ES-I3 (cell line): ENCODE measurements around the gene SHC2.

ENCODE experiments used
- H3K36me3 ChIP-seq: 2 replicates; pipeline ENCODE4 v1.6.1; 2013; ENCODE audit warnings: mild to moderate bottlenecking, low read length, control low read depth, moderate library complexity; ENCODE audit not compliant: insufficient read depth
- H3K4me1 ChIP-seq: 2 replicates; pipeline ENCODE4 v1.6.1; 2013; ENCODE audit warnings: mild to moderate bottlenecking, control low read depth, low read length; ENCODE audit not compliant: insufficient read depth
- H3K9ac ChIP-seq: 2 replicates; pipeline ENCODE4 v1.6.1; 2013; ENCODE audit warnings: low read depth, mild to moderate bottlenecking, low read length, moderate library complexity
- H3K9me3 ChIP-seq: 2 replicates; pipeline ENCODE4 v1.6.1; 2013; ENCODE audit warnings: mild to moderate bottlenecking, low read length, moderate library complexity; ENCODE audit not compliant: control insufficient read depth, insufficient read depth

SHC2 gene

DNA sequence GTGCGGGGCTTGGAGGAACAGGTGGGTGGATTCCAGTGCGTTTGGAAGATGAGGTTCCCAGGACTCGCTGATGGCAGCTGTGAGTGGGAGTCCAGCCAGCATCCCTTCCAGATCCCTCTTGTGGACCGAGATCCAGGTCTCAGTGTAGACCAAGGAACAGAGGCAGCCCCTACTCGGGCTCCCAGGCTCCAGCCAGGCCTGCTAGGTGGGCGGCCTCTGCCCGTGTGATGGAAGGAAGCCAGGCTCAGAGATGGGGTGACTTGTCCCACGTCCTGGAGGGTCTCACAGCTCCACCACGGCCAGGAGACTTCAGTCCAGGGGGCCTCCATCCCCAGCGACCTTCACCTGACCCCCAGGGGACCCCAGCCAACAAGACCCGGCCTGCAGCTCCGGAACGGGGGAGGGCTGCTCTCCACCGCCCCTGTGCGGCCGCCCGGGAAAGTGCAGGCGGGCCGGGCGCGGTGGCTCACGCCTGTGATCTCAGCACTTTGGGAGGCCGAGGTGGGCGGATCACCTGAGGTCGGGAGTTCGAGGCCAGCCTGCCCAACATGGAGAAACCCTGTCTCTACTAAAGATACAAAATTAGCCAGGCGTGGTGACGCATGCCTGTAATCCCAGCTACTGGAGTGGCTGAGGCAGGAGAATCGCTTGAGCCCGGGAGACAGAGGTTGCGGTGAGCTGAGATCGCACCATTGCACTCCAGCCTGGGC, 34.7 kb upstream of the SHC2 start:
- H3K9me3 ChIP-seq, result no peaks in the 10 kb centered on the region

DNA sequence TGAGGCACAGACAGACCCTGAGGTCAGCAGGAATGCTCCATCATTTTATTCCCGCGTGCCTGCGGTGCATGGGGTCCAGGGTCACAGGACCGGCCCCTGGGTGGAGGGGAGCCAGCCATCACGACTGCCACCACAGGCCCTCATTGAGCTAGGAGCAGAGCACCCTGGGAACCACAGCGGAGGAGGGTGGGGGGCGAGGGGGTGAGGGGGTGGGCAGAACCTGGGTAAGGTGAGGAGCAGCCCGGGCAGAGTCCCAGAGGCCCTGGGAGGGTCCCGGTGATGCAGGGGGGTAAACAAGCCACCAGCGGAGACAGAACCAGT, 34.2 kb upstream of the SHC2 start:
- Histone ChIP-seq H3K9me3 (no peaks in the 10 kb centered on the region), H3K36me3 (no peaks in the 10 kb centered on the region), H3K9ac (no peak overlapping the region), H3K4me1 (no peaks in the 10 kb centered on the region; the same call in 1 of the 2 replicates)

More for the DNA sequence above, 34.7 kb upstream of the SHC2 start:
- no peaks in the 10 kb centered on the region for H3K36me3 ChIP-seq
- H3K9ac ChIP-seq, result peak overlapping the region; percentile 31; the same call in 1 of the 2 replicates
- H3K4me1 ChIP-seq, result no peaks in the 10 kb centered on the region; the same call in 1 of the 2 replicates

DNA sequence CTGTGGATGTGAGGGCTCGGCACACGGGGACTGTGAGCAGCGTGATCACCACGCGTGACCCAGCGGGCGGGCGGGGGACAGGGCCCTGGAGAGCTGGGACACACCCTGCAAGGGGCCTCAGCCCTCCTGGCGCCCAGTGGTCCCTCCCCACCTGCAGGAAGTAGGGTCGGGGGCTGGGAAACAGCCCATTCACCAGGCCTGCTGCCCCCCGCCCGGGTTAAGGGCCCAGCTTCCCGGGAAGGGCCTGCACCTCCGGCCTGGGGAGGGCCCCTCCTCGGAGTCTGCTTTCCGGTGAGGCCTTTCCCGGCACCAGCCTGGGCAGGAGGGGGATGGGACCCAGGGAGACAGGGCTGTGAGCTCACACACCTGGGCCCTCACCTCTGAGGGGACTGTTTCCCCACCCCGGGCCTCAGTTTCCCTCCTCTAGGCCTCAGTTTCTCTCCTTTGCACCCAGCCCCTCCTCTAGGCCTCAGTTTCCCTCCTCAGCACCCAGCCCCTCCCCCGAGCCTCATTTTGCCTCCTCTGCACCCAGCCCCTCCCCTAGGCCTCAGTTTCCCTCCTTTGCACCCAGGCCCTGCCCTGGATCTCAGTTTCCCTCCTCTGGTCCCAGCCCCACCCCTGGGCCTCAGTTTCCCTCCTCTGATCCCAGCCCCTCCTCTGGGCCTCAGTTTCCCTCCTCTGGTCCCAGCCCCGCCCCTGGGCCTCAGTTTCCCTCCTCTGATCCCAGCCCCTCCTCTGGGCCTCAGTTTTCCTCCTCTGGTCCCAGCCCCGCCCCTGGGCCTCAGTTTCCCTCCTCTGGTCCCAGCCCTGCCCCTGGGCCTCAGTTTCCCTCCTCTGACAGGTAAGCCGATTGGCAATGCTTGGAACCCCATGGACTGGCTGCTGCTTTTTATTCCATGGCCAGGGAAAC, 33.6 kb upstream of the SHC2 start:
- no peaks in the 10 kb centered on the region for H3K9me3 ChIP-seq
- no peaks in the 10 kb centered on the region; the same call in 1 of the 2 replicates for H3K4me1 ChIP-seq
- H3K36me3 ChIP-seq, result no peaks in the 10 kb centered on the region
- no peak overlapping the region for H3K9ac ChIP-seq

DNA sequence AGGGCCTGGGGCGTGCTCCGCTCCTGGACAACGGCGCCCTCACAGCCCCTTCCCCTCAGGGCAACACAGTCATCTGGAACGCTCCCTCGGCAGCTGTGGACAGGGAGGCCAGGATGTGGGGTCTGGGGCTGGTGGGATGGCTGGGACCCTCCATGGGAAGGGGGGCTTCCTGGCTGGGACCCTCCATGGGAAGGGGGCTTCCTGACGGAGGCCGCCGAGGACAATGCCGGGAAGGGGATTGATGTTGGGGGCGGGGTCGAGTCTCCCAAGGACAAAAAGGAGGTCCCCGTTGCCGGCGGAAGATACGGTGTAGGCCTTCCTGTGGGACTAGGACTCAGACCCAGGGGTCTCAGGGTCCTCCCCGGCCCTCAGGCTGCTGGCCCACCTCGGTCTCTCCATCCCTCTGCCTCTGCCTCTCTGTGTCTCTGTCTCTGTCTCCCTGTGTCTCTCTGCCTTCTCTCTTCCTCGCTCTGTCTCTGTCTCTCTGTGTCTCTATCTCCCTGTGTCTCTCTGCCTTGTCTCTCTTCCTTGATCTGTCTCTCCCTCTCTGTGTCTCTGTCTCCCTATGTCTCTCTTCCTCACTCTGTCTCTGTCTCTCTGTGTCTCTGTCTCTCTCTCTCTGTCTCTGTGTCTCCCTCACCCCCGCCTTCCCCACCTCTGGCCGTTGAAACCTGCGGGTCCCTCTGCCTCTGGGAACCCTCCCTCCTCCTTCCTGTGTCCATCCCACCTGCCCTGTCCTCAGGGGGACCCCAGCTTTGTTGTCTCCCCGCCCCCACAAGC, 32.7 kb upstream of the SHC2 start:
- Histone ChIP-seq H3K36me3 (no peaks in the 10 kb centered on the region), H3K9ac (no peak overlapping the region), H3K9me3 (no peaks in the 10 kb centered on the region), H3K4me1 (no peaks in the 10 kb centered on the region; the same call in 1 of the 2 replicates)

DNA sequence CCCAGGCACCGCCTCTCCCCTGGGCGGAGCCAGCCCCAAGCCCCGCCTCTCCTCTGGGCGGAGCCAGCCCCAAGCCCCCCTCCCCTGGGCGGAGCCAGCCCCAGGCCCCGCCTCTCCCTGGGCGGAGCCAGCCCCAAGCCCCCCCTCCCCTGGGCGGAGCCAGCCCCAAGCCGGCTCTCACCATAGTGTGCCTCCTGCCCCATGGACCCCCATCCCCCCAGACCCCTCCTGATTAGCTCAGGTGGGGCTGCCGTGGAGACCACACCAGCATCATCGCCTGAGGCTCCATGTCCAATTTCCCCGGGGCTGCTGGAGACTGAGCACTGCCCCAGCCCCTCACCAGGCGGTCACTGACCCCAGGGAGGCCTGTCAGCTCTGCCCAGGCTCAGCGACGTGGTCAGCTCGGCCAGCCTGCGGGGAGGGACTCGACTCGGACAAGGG, 31.3 kb upstream of the SHC2 start:
- Histone ChIP-seq H3K9me3 (no peaks in the 10 kb centered on the region), H3K36me3 (no peaks in the 10 kb centered on the region), H3K9ac (no peak overlapping the region), H3K4me1 (no peaks in the 10 kb centered on the region; the same call in 1 of the 2 replicates)

DNA sequence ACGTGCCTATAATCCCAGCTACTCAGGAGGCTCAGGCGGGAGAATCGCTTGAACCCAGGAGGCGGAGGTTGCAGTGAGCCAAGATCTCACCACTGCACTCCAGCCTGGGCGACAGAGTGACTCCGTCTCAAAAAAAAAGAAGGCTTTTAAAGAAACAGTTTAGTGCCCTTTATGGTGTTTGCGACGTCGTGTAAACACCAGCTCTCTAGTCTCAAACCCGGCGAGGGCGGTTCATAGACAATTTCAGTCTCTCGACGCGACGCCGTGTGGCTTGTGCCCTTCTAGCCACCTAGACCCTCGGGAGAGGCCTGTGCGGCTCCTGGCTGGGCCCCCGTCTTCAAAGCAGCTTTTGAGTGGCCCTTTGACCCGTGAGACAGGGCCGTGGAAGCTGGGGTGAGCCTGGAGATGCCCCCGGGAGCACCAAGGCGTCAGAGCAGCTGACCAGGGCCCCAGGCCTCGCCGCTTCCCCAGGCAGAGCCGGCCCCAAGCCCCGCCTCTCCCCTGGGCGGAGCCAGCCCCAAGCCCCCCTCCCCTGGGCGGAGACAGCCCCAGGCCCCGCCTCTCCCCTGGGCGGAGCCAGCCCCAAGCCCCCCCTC, 30.4 kb upstream of the SHC2 start:
- no peak overlapping the region; the same call in 1 of the 2 replicates for H3K9ac ChIP-seq
- no peaks in the 10 kb centered on the region for H3K36me3 ChIP-seq
- no peaks in the 10 kb centered on the region for H3K9me3 ChIP-seq
- H3K4me1 ChIP-seq, result peaks cover under 1% of the 10 kb centered on the region; the same call in 1 of the 2 replicates

DNA sequence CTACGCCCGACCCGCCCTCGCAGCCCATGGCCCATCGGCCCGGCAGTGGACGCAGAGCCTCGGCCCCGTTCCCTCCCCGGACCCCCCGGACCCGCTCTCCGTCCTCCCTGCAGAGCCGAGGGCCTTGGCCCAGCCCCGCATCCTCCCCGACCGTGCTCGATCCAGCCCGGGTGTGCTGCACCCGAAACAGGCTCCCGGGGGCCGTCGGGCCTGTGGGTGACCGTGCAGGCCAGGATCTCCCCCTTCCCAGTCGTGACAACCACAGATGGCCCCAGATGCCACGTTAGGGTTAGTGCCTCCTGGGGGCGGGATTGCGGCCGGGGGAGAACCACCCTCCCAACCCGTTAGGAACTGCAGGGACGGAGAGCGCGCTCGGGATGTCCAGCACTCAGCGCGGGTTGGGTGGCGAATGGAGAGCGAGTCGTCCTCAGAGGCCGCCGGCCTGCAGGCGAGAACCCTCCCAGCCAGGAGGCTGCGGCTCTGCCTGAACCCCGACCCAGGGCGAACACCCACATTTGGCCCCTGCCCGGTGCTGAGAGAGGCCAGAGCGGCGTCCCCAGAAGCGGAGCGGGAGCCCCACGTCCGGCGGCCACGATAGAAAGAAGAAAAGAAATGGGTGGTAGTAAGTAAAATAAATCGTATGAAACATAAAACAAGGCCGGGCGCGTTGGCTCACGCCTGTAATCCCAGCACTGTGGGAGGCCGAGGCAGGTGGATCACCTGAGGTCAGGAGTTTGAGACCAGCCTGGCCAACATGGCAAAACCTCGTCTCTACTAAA, 28.8 kb upstream of the SHC2 start:
- Histone ChIP-seq H3K4me1 (peaks cover 5% of the 10 kb centered on the region; the same call in 1 of the 2 replicates), H3K9ac (peak overlapping the region; percentile 98), H3K9me3 (no peaks in the 10 kb centered on the region), H3K36me3 (no peaks in the 10 kb centered on the region)

DNA sequence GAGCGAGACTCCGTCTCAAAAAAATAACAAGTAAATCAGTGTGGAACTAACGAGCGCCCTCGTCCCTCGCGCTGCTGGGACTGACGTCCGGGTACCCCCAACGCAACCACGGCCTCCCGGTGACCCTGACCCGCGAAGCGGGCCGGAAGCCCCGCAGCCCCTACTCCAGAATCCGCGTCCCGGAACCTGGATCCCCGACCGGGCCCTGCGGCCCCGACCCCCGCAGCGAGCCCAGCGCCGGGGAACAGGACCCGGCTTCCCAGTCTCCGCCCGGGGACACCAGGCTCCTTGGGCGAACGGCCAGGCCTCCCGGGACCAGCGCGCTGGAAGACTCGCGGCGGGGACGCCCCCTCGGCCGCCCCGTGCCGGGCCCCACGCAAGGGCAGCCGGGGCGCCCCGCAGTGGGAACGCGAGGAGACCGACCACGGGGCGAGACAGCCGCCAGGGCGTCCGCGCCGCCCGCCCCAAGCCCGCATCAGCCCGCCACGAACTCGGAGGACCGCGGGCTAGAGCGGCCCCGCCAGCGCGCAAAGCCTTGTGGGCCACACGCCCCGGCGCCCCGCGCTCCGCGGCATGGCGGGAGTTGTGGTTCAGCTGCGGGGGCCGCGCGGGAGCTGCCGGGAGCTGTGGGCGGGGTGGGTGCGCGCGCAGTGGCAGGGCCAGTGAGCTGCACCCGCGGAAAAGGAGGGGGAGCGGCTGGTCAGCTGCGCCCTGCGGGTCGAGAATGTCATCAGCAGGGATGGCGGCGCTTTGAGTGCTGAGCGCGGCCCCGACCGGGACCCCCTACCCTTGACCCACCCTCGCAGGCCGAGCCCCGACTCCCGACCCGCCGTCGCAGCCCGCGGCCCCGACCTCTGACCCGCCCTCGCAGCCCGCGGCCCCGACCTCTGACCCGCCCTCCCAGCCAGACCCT, 27.9 kb upstream of the SHC2 start:
- H3K4me1 ChIP-seq, result peaks cover 5% of the 10 kb centered on the region; the same call in 1 of the 2 replicates
- H3K9me3 ChIP-seq, result no peaks in the 10 kb centered on the region
- peak overlapping the region; percentile 98 for H3K9ac ChIP-seq
- H3K36me3 ChIP-seq, result no peaks in the 10 kb centered on the region

DNA sequence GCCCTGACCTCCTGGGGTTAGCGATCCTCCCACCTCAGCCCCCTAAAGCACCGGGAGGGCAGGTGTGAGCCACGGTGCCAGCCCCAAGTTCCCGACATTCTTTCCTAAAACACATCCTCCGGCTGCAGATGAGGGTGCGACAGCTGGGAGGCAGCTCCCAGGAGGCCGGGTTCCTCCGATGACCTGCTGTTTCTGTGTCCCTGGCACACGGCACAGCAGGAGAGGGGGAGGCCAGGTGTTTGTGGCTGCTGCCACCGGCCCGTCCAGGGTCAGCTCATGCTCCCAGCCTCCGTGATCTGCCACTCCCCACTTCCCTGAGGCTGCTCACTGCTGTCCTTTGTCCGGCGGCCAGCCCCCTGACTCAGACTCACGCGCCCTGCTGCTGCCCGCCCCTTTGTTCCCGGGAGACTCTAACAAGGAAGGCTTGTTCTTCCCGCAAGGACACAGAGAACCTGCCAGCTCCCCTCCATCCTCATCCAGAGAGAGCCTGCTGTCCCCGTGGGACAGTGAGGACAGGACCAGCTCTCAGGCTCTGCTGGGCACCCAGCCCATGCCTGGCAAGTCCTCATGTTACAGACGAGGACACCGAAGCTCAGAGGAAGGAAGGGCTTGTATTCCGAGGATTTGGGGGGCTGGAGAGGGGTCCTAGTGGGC, 24.9 kb upstream of the SHC2 start:
- Histone ChIP-seq H3K36me3 (no peaks in the 10 kb centered on the region), H3K4me1 (peaks cover 5% of the 10 kb centered on the region; the same call in 1 of the 2 replicates), H3K9me3 (no peaks in the 10 kb centered on the region), H3K9ac (peak overlapping the region; percentile 61)

DNA sequence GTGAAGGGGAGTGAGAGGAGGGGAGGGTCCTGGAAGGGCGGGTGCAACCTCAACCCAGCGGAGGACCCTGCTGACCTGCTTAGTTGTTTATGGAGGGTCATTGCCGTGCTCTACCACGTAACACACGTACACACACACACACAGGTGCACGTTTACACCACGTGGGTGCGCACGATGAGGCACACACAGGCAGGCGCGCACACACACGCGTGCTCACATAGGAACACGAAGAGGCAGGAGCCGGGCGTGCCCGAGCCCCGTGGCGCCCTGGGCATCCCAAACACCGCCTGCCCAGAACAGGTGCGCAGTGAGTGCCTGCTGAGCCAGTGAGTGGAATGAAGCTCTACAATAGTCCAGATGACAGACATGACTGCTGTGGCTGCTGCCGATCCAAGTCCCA, 24.2 kb upstream of the SHC2 start:
- Histone ChIP-seq H3K9ac (peak overlapping the region; percentile 61; the same call in 1 of the 2 replicates), H3K4me1 (peaks cover 5% of the 10 kb centered on the region; the same call in 1 of the 2 replicates), H3K9me3 (no peaks in the 10 kb centered on the region), H3K36me3 (no peaks in the 10 kb centered on the region)

DNA sequence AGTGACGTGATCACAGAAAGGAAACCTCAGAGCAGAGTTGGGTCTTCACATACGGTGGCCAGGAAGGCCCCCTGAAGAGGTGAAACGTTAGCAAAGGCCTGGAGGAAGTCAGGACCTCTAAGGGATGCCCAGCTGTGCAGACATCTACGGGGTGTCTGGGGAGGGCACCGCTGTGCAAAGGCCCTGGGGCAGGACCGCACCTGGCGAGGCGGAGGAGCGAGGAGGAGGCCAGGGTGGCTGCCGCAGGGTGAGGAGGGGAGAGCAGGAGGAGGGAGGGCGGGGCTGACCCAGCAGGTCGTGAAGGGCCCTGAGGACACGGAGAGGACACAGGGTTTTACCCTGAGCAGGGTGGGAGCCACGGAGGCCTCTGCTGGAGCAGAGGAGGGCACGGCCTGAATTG, 23.7 kb upstream of the SHC2 start:
- no peak overlapping the region for H3K9ac ChIP-seq
- no peaks in the 10 kb centered on the region for H3K9me3 ChIP-seq
- no peaks in the 10 kb centered on the region for H3K36me3 ChIP-seq
- H3K4me1 ChIP-seq, result peaks cover 5% of the 10 kb centered on the region; the same call in 1 of the 2 replicates
